Stimulated activated effector memory CD8-positive, alpha-beta T cell treated with anti-CD3 and anti-CD28 coated beads, Interleukin-12 subunit alpha, Interleukin-12 subunit beta, amount 100 ng/mL, for 72 hours (primary cell): ENCODE results near the gene TRMT10B.
A peak's percentile ranks its signal among the peaks of the same experiment; 100 is the strongest.

Source experiments
- ATAC-seq: fragments of 150-1000 bp; cut with Tn5 transposase; 2 replicates; pipeline ENCODE4 v1.10.0; 2021
- DNase-seq, 2 donors: peaks; one replicate each; pipeline ENCODE4 v3.0.0; 2021 to 2022; ENCODE audit warnings: low spot score in 2 of 2
- H3K27ac Mint-ChIP-seq: one replicate; pipeline ENCODE4 v1.8.0; 2022; ENCODE audit warnings: mild to moderate bottlenecking, mixed read lengths
- H3K36me3 Mint-ChIP-seq: one replicate; pipeline ENCODE4 v1.8.0; 2022; ENCODE audit warnings: mild to moderate bottlenecking, mixed read lengths
- H3K4me1 Mint-ChIP-seq: one replicate; pipeline ENCODE4 v1.8.0; 2022; ENCODE audit warnings: mixed read lengths
- H3K4me3 Mint-ChIP-seq: one replicate; pipeline ENCODE4 v1.8.0; 2022; ENCODE audit warnings: mild to moderate bottlenecking, mixed read lengths
- H3K9me3 Mint-ChIP-seq: one replicate; pipeline ENCODE4 v1.8.0; 2022; ENCODE audit warnings: mixed read lengths

TRMT10B gene

GRCh38 chr9:37769995-37770394 is 16.4 kb downstream of the TRMT10B start:
- peak overlapping the region; percentile 37 for H3K27ac Mint-ChIP-seq
- H3K4me3 Mint-ChIP-seq: no peak overlapping the region
- H3K36me3 Mint-ChIP-seq: peaks cover 74% of the 10 kb centered on the region
- DNase-seq (no peak), ATAC-seq (no peak)
- no peaks in the 10 kb centered on the region for H3K9me3 Mint-ChIP-seq
- H3K4me1 Mint-ChIP-seq: peaks cover 19% of the 10 kb centered on the region

- Mint-ChIP-seq H3K4me3 (no peak overlapping the region), H3K4me1 (no peaks in the 10 kb centered on the region), H3K36me3 (peaks cover 96% of the 10 kb centered on the region), H3K27ac (peak overlapping the region; percentile 69), H3K9me3 (no peaks in the 10 kb centered on the region)
- DNase-seq (no peak), ATAC-seq (no peak)
Observed at GRCh38 chr9:37775216-37775919, 21.8 kb downstream of the TRMT10B start.

- Mint-ChIP-seq H3K9me3 (no peaks in the 10 kb centered on the region), H3K4me1 (no peaks in the 10 kb centered on the region), H3K36me3 (peaks cover 96% of the 10 kb centered on the region)
Observed at GRCh38 chr9:37776328-37776727, 22.7 kb downstream of the TRMT10B start.

DNA sequence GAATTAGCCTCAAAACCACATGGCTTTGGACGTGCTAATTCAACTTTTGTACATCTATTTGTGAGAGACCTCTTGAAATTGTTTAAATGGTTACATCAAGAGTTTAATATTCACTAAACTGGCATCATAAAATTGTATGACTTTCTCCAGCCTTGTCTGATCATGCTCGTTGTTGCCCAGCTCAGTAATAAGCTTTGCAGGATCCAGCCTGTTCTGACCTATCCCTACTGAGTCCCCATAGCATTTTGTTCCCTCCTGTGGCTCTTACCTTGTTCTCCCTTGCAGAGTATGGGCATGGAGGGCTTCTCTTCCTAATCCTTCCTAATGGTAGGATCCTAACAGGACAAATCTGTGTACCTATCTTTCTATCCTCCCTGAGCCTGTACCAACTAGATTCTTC is 24.9 kb downstream of the TRMT10B start:
- Mint-ChIP-seq H3K9me3 (no peaks in the 10 kb centered on the region), H3K4me1 (peaks cover 10% of the 10 kb centered on the region), H3K4me3 (no peak overlapping the region), H3K36me3 (peaks cover 96% of the 10 kb centered on the region), H3K27ac (peak overlapping the region; percentile 30)
- no peak for ATAC-seq
- DNase-seq: no peak

More at GRCh38 chr9:37776328-37776727, 22.7 kb downstream of the TRMT10B start:
- no peak overlapping the region for H3K27ac Mint-ChIP-seq
- no peak for ATAC-seq
- DNase-seq: no peak
- H3K4me3 Mint-ChIP-seq: no peak overlapping the region

- Mint-ChIP-seq H3K4me3 (peak overlapping the region; percentile 99), H3K36me3 (peaks cover 59% of the 10 kb centered on the region), H3K27ac (peak overlapping the region; percentile 99), H3K9me3 (no peaks in the 10 kb centered on the region), H3K4me1 (peaks cover 30% of the 10 kb centered on the region)
- DNase-seq (no peak), ATAC-seq (peak; percentile 46)
Observed at GRCh38 chr9:37784291-37784615, 30.6 kb downstream of the TRMT10B start.

GRCh38 chr9:37784616-37785483 is 31.2 kb downstream of the TRMT10B start, which contains the start of gene EXOSC3:
Gene EXOSC3, minus strand, starts transcription at chr9:37785064. Its CDS starts 20 bp downstream, at chr9:37785044.
- H3K4me1 Mint-ChIP-seq: peaks cover 30% of the 10 kb centered on the region
- peak within 1 kb of the TSS; percentile 99 for H3K27ac Mint-ChIP-seq
- no peaks in the 10 kb centered on the region for H3K9me3 Mint-ChIP-seq
- ATAC-seq: peak; percentile 93
- peaks cover 53% of the 10 kb centered on the region for H3K36me3 Mint-ChIP-seq
- peak within 1 kb of the TSS; percentile 99 for H3K4me3 Mint-ChIP-seq
- peak; percentile 75 to 95 for DNase-seq

GRCh38 chr9:37787059-37787458 is 33.5 kb downstream of the TRMT10B start:
- H3K4me3 Mint-ChIP-seq: no peak overlapping the region
- DNase-seq (no peak), ATAC-seq (no peak)
- peaks cover 30% of the 10 kb centered on the region for H3K4me1 Mint-ChIP-seq
- H3K36me3 Mint-ChIP-seq: peaks cover 31% of the 10 kb centered on the region
- H3K9me3 Mint-ChIP-seq: no peaks in the 10 kb centered on the region
- no peak overlapping the region for H3K27ac Mint-ChIP-seq

DNA sequence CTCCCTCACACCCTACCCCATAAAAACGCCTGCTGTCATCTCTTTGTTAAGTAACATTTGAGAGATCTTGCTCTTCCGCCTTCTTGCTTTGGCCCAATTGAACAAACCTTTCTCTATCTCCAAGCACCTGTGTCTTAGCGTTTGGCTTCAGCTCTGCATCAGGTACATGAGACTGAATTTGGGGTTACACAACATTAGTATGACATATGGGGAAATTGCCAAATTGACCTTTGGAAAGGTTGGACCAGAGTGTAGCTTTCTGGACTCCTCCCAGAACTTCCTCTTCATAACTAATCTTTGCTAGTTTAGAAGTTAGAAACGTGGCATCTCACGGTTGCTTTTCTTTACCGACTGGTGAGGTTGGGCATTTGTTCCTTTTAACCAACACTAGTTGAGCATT is 34.7 kb downstream of the TRMT10B start:
- DNase-seq (no peak), ATAC-seq (no peak)
- H3K9me3 Mint-ChIP-seq: no peaks in the 10 kb centered on the region
- peaks cover 22% of the 10 kb centered on the region for H3K4me1 Mint-ChIP-seq
- H3K36me3 Mint-ChIP-seq: peaks cover 19% of the 10 kb centered on the region
- H3K4me3 Mint-ChIP-seq: no peak overlapping the region
- no peak overlapping the region for H3K27ac Mint-ChIP-seq

GRCh38 chr9:37790096-37790495 is 36.5 kb downstream of the TRMT10B start:
- H3K4me1 Mint-ChIP-seq: peaks cover 6% of the 10 kb centered on the region
- H3K36me3 Mint-ChIP-seq: peaks cover 2% of the 10 kb centered on the region
- no peak overlapping the region for H3K4me3 Mint-ChIP-seq
- H3K9me3 Mint-ChIP-seq: no peaks in the 10 kb centered on the region
- no peak for DNase-seq
- H3K27ac Mint-ChIP-seq: no peak overlapping the region
- ATAC-seq: no peak

GRCh38 chr9:37792122-37792521 is 38.5 kb downstream of the TRMT10B start:
- Mint-ChIP-seq H3K4me3 (no peak overlapping the region), H3K4me1 (no peaks in the 10 kb centered on the region), H3K27ac (no peak overlapping the region), H3K36me3 (no peaks in the 10 kb centered on the region), H3K9me3 (no peaks in the 10 kb centered on the region)
- no peak for DNase-seq
- ATAC-seq: no peak

DNA sequence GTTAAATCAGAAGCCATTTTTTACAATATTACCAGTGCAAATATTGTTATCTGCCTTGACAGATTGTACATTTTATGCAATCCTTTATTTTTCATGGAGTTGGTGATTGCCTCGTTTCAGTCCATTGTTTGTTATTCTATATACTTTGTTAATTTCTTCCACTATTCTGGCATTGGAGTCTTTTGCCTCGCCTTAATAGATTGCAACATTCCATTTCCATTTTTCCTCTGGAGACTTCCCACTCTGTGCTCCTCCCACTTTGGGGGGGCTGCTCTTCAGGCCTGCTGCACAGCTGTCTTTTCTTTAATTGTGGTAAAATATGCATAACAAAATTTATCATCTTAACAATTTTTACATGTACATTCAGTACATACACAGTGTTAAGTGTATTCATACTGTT is 42.6 kb downstream of the TRMT10B start:
- peaks cover 16% of the 10 kb centered on the region for H3K4me1 Mint-ChIP-seq
- peaks cover 7% of the 10 kb centered on the region for H3K36me3 Mint-ChIP-seq
- no peak overlapping the region for H3K4me3 Mint-ChIP-seq
- ATAC-seq: no peak
- H3K9me3 Mint-ChIP-seq: no peaks in the 10 kb centered on the region
- no peak overlapping the region for H3K27ac Mint-ChIP-seq
- no peak for DNase-seq

DNA sequence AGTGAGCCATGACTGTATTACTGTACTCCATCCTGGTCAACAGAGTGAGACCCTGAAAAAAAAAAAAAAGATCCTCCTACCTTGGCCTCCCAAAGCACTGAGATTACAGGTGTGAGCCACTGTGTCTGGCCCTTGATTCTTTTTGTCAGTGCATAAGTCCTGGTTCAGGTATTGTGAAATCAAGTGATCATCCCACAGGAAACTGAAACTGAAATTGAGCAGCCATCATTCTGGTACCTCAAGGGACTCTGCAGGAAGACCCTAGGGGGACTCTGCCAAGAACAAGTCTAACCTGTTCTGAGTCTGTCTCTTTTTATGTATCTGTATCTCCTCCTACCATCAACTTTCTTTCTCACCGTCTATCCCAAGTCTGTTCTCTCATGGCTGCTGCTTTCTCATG is 45.1 kb downstream of the TRMT10B start:
- H3K27ac Mint-ChIP-seq: no peak overlapping the region
- ATAC-seq (no peak), DNase-seq (no peak)
- H3K4me1 Mint-ChIP-seq: peaks cover 25% of the 10 kb centered on the region
- H3K4me3 Mint-ChIP-seq: no peak overlapping the region
- no peaks in the 10 kb centered on the region for H3K9me3 Mint-ChIP-seq
- peaks cover 7% of the 10 kb centered on the region for H3K36me3 Mint-ChIP-seq

DNA sequence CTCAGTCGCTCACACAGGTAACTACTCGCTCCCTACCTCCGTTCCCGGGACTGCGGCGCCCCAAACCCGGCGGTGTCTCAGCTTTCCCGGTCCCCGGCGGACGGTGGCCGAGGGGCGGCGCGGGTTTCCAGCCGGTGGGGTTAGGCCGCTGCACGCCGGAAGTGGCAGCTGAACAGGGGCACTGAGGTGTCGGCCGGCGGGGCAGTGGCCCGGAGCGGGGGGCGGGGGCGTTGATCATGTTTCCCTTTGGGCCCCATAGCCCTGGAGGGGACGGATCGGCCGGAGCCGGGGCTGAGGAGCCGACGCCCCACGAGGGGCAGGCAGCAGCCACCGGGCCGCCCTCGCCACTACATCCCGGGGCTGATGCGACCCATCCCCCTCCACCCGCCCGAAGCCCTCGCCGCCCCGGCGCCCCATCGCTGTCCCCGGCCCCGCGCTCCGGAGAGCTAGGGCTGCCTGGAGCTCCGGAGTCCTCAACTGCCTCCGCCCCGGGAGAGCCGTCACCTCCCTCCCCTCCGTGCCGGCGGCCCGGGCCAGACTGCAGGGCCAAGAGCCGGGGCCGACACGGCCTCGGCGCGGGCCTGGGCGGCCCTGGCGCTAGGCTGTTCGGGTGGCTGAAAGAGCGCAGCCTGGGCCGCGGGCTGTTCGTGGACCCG is 47.2 kb downstream of the TRMT10B start, which contains the start of gene DCAF10:
DCAF10 (plus strand) TSS at position 167 of the 656 bp plus-strand sequence; CDS start at position 237, 70 bp downstream.
- Mint-ChIP-seq H3K9me3 (no peaks in the 10 kb centered on the region), H3K27ac (peak within 1 kb of the TSS; percentile 84), H3K36me3 (peaks cover 18% of the 10 kb centered on the region), H3K4me3 (peak within 1 kb of the TSS; percentile 82), H3K4me1 (peaks cover 32% of the 10 kb centered on the region)
- ATAC-seq (peak; percentile 94), DNase-seq (peak; percentile 95 to 99)

DNA sequence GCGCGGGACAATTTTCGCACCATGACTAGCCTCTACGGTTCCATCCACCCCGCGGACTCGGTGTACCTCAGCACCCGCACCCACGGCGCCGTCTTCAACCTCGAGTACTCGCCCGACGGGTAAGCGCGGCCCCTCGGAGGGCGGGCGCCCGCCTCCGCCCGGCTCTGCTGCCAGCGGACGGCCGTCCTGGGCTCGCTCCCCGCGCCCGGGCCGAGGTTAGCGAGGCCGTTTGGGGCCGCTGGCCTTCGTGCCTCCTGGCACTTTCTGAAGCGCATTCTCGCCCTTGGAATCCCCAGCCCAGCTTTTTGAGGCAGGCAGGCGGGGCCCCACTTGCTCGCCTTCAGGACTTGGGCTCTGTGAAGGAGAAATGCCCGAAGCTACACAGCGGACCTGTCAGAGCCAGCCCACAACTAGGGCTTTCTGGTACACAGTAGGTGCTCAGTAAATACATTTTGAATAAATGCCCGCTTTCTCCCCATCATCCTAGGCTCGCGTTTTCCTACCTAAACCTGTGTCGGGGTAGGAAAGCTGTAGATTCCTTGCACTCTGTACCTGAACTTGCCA is 47.8 kb downstream of the TRMT10B start:
- H3K4me3 Mint-ChIP-seq: peak overlapping the region; percentile 82
- ATAC-seq (peak; percentile 71), DNase-seq (peak; percentile 40 to 73)
- peak overlapping the region; percentile 5 for H3K27ac Mint-ChIP-seq
- H3K4me1 Mint-ChIP-seq: peaks cover 32% of the 10 kb centered on the region
- no peaks in the 10 kb centered on the region for H3K9me3 Mint-ChIP-seq
- peaks cover 18% of the 10 kb centered on the region for H3K36me3 Mint-ChIP-seq
